ENCODE data around the gene GNAI2.
A peak's percentile ranks its signal among the peaks of the same experiment; 100 is the strongest.

The GNAI2 gene

GRCh38 chr3:50238549-50239026 is 2.6 kb downstream of the GNAI2 start:
- Histone ChIP-seq H3K27me3 (ENCODE audit: insufficient read depth, low read length, poor library complexity, severe bottlenecking) (peaks cover 5% of the 10 kb centered on the region), H3K79me2 (ENCODE audit: insufficient read depth, low read length) (peaks cover 79% of the 10 kb centered on the region), H3K9ac (ENCODE audit: low read depth, low read length, poor library complexity, severe bottlenecking) (peak overlapping the region; percentile 95), H3K4me1 (ENCODE audit: insufficient read depth, low read length, poor library complexity, severe bottlenecking) (peaks cover 56% of the 10 kb centered on the region), H3K9me2 (replicated peaks; ENCODE audit: low read depth, low read length) (no peaks in the 10 kb centered on the region), H2AFZ (ENCODE audit: low read length) (no peak overlapping the region), H3F3A (ENCODE audit: low read depth) (peaks cover 2% of the 10 kb centered on the region; the same call in 1 of the 2 replicates), H3K4me3 (ENCODE audit: low read length, poor library complexity, severe bottlenecking) (peak overlapping the region; percentile 88), H3K4me2 (ENCODE audit: low read depth, low read length, poor library complexity, severe bottlenecking) (peak overlapping the region; percentile 99), H3K9me3 (ENCODE audit: insufficient read depth, low read depth, low read length) (no peaks in the 10 kb centered on the region), H3K36me3 (ENCODE audit: insufficient read depth, low read length) (peaks cover 4% of the 10 kb centered on the region; the same call in 1 of the 2 replicates), H4K20me1 (ENCODE audit: insufficient read depth, low read length, poor library complexity, severe bottlenecking) (peaks cover 67% of the 10 kb centered on the region)
- TF ChIP-seq EZH2phosphoT487 (IDR thresholded peaks at IDR 0.05; ENCODE audit: borderline replicate concordance), result no peak
- TF ChIP-seq, protein P1, sequence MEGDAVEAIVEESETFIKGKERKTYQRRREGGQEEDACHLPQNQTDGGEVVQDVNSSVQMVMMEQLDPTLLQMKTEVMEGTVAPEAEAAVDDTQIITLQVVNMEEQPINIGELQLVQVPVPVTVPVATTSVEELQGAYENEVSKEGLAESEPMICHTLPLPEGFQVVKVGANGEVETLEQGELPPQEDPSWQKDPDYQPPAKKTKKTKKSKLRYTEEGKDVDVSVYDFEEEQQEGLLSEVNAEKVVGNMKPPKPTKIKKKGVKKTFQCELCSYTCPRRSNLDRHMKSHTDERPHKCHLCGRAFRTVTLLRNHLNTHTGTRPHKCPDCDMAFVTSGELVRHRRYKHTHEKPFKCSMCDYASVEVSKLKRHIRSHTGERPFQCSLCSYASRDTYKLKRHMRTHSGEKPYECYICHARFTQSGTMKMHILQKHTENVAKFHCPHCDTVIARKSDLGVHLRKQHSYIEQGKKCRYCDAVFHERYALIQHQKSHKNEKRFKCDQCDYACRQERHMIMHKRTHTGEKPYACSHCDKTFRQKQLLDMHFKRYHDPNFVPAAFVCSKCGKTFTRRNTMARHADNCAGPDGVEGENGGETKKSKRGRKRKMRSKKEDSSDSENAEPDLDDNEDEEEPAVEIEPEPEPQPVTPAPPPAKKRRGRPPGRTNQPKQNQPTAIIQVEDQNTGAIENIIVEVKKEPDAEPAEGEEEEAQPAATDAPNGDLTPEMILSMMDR (conservative IDR thresholded peaks at IDR 0.05; ENCODE audit: low read length), result no peak

GRCh38 chr3:50239649-50240048 is 3.6 kb downstream of the GNAI2 start:
- no peaks in the 10 kb centered on the region for H3K9me3 ChIP-seq (ENCODE audit: insufficient read depth, low read depth, low read length)
- H3K36me3 ChIP-seq (ENCODE audit: insufficient read depth, low read length), result peaks cover 9% of the 10 kb centered on the region; the same call in 1 of the 2 replicates
- H3K79me2 ChIP-seq (ENCODE audit: insufficient read depth, low read length), result peaks cover 87% of the 10 kb centered on the region
- H3K4me3 ChIP-seq (ENCODE audit: low read length, poor library complexity, severe bottlenecking), result peak overlapping the region; percentile 88
- H3K9me2 ChIP-seq (replicated peaks; ENCODE audit: low read depth, low read length), result no peaks in the 10 kb centered on the region
- peaks cover 3% of the 10 kb centered on the region; the same call in 1 of the 2 replicates for H3F3A ChIP-seq (ENCODE audit: low read depth)
- peak overlapping the region; percentile 95 for H3K9ac ChIP-seq (ENCODE audit: low read depth, low read length, poor library complexity, severe bottlenecking)
- peaks cover 5% of the 10 kb centered on the region for H3K27me3 ChIP-seq (ENCODE audit: insufficient read depth, low read length, poor library complexity, severe bottlenecking)
- peaks cover 78% of the 10 kb centered on the region for H4K20me1 ChIP-seq (ENCODE audit: insufficient read depth, low read length, poor library complexity, severe bottlenecking)
- TF ChIP-seq, protein P1 (conservative IDR thresholded peaks at IDR 0.05; ENCODE audit: low read length), result no peak
- TF ChIP-seq EZH2phosphoT487 (IDR thresholded peaks at IDR 0.05; ENCODE audit: borderline replicate concordance), result no peak
- H3K4me2 ChIP-seq (ENCODE audit: low read depth, low read length, poor library complexity, severe bottlenecking), result peak overlapping the region; percentile 99
- no peak overlapping the region for H2AFZ ChIP-seq (ENCODE audit: low read length)
- peaks cover 57% of the 10 kb centered on the region for H3K4me1 ChIP-seq (ENCODE audit: insufficient read depth, low read length, poor library complexity, severe bottlenecking)

- Histone ChIP-seq H2AFZ (ENCODE audit: low read length) (no peak overlapping the region), H3K4me2 (ENCODE audit: low read depth, low read length, poor library complexity, severe bottlenecking) (peak overlapping the region; percentile 99), H3K4me1 (ENCODE audit: insufficient read depth, low read length, poor library complexity, severe bottlenecking) (peaks cover 57% of the 10 kb centered on the region), H3K9me2 (replicated peaks; ENCODE audit: low read depth, low read length) (no peaks in the 10 kb centered on the region), H3F3A (ENCODE audit: low read depth) (peaks cover 3% of the 10 kb centered on the region; the same call in 1 of the 2 replicates), H3K36me3 (ENCODE audit: insufficient read depth, low read length) (peaks cover 9% of the 10 kb centered on the region; the same call in 1 of the 2 replicates), H3K9me3 (ENCODE audit: insufficient read depth, low read depth, low read length) (no peaks in the 10 kb centered on the region), H3K9ac (ENCODE audit: low read depth, low read length, poor library complexity, severe bottlenecking) (peak overlapping the region; percentile 56), H3K4me3 (ENCODE audit: low read length, poor library complexity, severe bottlenecking) (peak overlapping the region; percentile 32), H3K27me3 (ENCODE audit: insufficient read depth, low read length, poor library complexity, severe bottlenecking) (peaks cover 5% of the 10 kb centered on the region), H3K79me2 (ENCODE audit: insufficient read depth, low read length) (peaks cover 96% of the 10 kb centered on the region), H4K20me1 (ENCODE audit: insufficient read depth, low read length, poor library complexity, severe bottlenecking) (peaks cover 90% of the 10 kb centered on the region)
- TF ChIP-seq EZH2phosphoT487 (IDR thresholded peaks at IDR 0.05; ENCODE audit: borderline replicate concordance), result no peak
- TF ChIP-seq, protein P1 (conservative IDR thresholded peaks at IDR 0.05; ENCODE audit: low read length), result no peak
Measured at GRCh38 chr3:50241163-50241562, 5.2 kb downstream of the GNAI2 start.
